Trophoblast cell (in vitro differentiated cells and primary cell): ENCODE results near the gene PLA2G3.
"Not testable (repeated sequence)": the region's sequence is repeated elsewhere in the genome, so short reads cannot be mapped to it uniquely, and the experiment has no call there.

Experiments used
- DNase-seq, 2 donors: peaks; one replicate each; pipeline ENCODE4 v3.0.0-alpha.2; 2016
- H2AFZ ChIP-seq: 2 replicates; pipeline ENCODE4 v1.6.1; 2013; ENCODE audit warnings: low read length, moderate library complexity, mild to moderate bottlenecking; ENCODE audit not compliant: insufficient read depth, poor library complexity
- H2AK5ac ChIP-seq: 2 replicates; pipeline ENCODE4 v1.6.1; 2013; ENCODE audit warnings: mild to moderate bottlenecking, low read length
- H2BK120ac ChIP-seq: 2 replicates; pipeline ENCODE4 v1.6.1; 2013; ENCODE audit warnings: low read length, mild to moderate bottlenecking, moderate library complexity; ENCODE audit not compliant: insufficient read depth, poor library complexity
- H2BK12ac ChIP-seq: 2 replicates; pipeline ENCODE4 v1.6.1; 2013; ENCODE audit warnings: mild to moderate bottlenecking, low read length, moderate library complexity
- H2BK5ac ChIP-seq: 2 replicates; pipeline ENCODE4 v1.6.1; 2013; ENCODE audit warnings: low read length, low read depth, moderate library complexity, mild to moderate bottlenecking; ENCODE audit not compliant: poor library complexity
- H3K14ac ChIP-seq: 2 replicates; pipeline ENCODE4 v1.6.1; 2013; ENCODE audit warnings: mild to moderate bottlenecking, low read length
- H3K18ac ChIP-seq: 2 replicates; pipeline ENCODE4 v1.6.1; 2013; ENCODE audit warnings: mild to moderate bottlenecking, low read length
- H3K23ac ChIP-seq: 2 replicates; pipeline ENCODE4 v1.6.1; 2013; ENCODE audit warnings: low read length
- H3K27ac ChIP-seq: 2 replicates; pipeline ENCODE4 v1.5.1; 2013; ENCODE audit warnings: low read depth, mild to moderate bottlenecking, inconsistent platforms, low read length, moderate library complexity
- H3K27me3 ChIP-seq: 2 replicates; pipeline ENCODE4 v1.6.1; 2013; ENCODE audit warnings: inconsistent platforms, mild to moderate bottlenecking, low read length, moderate library complexity; ENCODE audit not compliant: insufficient read depth
- H3K36me3 ChIP-seq, 2 experiments: 1 replicate in 1 of 2; 2 replicates in 1 of 2; pipeline ENCODE4 v1.6.1; 2013; ENCODE audit warnings: low read length in 2 of 2, mild to moderate bottlenecking in 2 of 2, moderate library complexity in 1 of 2; ENCODE audit not compliant: insufficient read depth in 2 of 2, control insufficient read depth in 1 of 2
- H3K4ac ChIP-seq: 2 replicates; pipeline ENCODE4 v1.6.1; 2013; ENCODE audit warnings: low read depth, mild to moderate bottlenecking, low read length, moderate library complexity
- H3K4me1 ChIP-seq, 2 experiments: 1 replicate in 1 of 2; 2 replicates in 1 of 2; pipeline ENCODE4 v1.6.1; 2013; ENCODE audit warnings: low read length in 2 of 2, mild to moderate bottlenecking in 2 of 2, moderate library complexity in 1 of 2; ENCODE audit not compliant: insufficient read depth in 2 of 2, control insufficient read depth in 1 of 2
- H3K4me2 ChIP-seq: 2 replicates; pipeline ENCODE4 v1.6.1; 2013; ENCODE audit warnings: inconsistent platforms, mild to moderate bottlenecking, low read length, moderate library complexity
- H3K4me3 ChIP-seq: 2 replicates; pipeline ENCODE4 v1.5.1; 2013; ENCODE audit warnings: mild to moderate bottlenecking, low read depth, low read length, inconsistent platforms
- H3K79me1 ChIP-seq: one replicate; pipeline ENCODE4 v1.6.1; 2013; ENCODE audit warnings: low read length
- H3K79me2 ChIP-seq: 2 replicates; pipeline ENCODE4 v1.6.1; 2013; ENCODE audit warnings: low read length, mild to moderate bottlenecking; ENCODE audit not compliant: control insufficient read depth, insufficient read depth, poor library complexity
- H3K9ac ChIP-seq: 2 replicates; pipeline ENCODE4 v1.6.1; 2013; ENCODE audit warnings: mild to moderate bottlenecking, low read length
- H3K9me3 ChIP-seq: 2 replicates; pipeline ENCODE4 v1.6.1; 2013; ENCODE audit warnings: low read depth, mild to moderate bottlenecking, control low read depth, inconsistent platforms, low read length; ENCODE audit not compliant: insufficient read depth
- H4K12ac ChIP-seq: 2 replicates; pipeline ENCODE4 v1.6.1; 2013; ENCODE audit warnings: low read depth, mild to moderate bottlenecking, low read length, moderate library complexity
- H4K8ac ChIP-seq: 2 replicates; pipeline ENCODE4 v1.6.1; 2013; ENCODE audit warnings: low read depth, mild to moderate bottlenecking, low read length, moderate library complexity
- H4K91ac ChIP-seq: one replicate; pipeline ENCODE4 v1.6.1; 2013; ENCODE audit warnings: low read depth, mild to moderate bottlenecking, low read length, moderate library complexity
- WGBS: extraction: QIAGEN DNeasy Blood & Tissue Kit; methylation state at CpG from one replicate; pipeline ENCODE4 v1.1.7; 2013; ENCODE audit warnings: missing lambda C conversion rate; ENCODE audit not compliant: insufficient read length, insufficient coverage; ENCODE audit errors: extremely low coverage; 5-methylcytosine and 5-hydroxymethylcytosine counted together

Gene PLA2G3

DNA sequence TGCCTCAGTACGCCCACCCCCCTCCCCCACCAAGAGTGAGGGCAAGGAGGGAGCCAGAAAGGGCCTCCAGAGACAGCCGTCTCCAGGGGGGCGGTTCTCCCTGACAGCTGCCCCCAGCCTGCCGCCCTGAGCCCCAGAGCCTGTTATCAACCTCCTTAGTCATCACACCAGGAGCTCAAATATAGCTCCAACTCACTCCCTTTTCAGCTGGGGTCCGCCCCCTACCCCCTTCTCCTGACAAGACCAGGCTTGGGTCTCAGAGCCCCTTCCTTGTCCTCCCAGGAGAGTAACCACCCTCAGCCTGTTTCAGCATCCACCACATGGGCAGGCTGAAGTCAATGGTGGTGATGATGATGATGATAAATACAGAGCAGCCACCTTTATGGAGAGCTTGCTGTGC lies 20.1 kb downstream of the PLA2G3 start:
- no peak overlapping the region for H2BK5ac ChIP-seq
- no CpG with 5 or more reads among the region's 5 CpGs for WGBS

DNA sequence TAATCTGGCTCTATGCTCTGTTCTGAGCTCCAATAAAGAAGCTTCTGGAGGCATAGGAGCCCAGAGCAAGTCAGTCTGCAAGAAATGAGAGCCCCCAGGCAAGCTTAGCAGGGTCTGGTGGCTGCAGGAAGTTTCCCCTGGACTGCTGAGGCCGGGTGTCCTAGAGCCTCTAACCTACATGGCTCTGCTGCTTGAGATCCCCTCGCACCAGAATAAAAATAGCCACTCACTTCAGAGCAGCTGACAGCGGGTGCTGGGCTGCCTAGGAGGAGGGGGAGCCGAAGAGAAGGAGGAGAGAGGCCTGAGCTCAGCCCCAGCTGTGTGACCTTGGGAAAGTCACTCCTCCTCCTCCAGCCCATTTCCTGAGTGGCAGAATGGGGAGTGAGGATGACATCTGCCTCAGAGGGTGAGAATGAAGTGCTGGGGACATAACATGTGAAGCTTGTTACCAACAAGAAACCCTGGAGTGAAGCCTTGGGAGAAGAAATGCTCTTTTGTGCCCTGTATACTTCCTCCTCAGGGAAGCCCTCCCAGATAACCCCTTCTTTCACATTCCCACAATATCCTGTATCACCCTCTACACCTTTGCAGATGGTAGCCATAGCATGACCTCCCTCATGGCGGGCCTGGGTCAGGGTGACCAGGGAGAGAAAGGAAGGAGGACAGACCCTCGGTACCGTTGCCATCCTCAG lies 21.1 kb downstream of the PLA2G3 start:
- Histone ChIP-seq H3K4ac (no peak overlapping the region), H3K9me3 (peaks cover 4% of the 10 kb centered on the region), H3K79me1 (peaks cover 3% of the 10 kb centered on the region), H3K79me2 (no peaks in the 10 kb centered on the region), H3K4me2 (no peak overlapping the region), H2BK5ac (no peak overlapping the region), H2BK120ac (no peak overlapping the region), H2AK5ac (no peak overlapping the region), H4K8ac (no peak overlapping the region), H4K12ac (no peak overlapping the region), H3K36me3 (no peaks in the 10 kb centered on the region), H3K27me3 (no peaks in the 10 kb centered on the region), H4K91ac (no peak overlapping the region), H2AFZ (no peak overlapping the region), H3K14ac (no peak overlapping the region), H3K4me1 (peaks cover 0 to 5% of the 10 kb centered on the region in 2 experiments), H3K27ac (no peak overlapping the region), H2BK12ac (no peak overlapping the region), H3K23ac (no peak overlapping the region), H3K9ac (no peak overlapping the region), H3K18ac (no peak overlapping the region), H3K4me3 (peak overlapping the region; percentile 6)
- WGBS = no CpG with 5 or more reads among the region's 7 CpGs
- no peak for DNase-seq

More for the DNA sequence above, 20.1 kb downstream of the PLA2G3 start:
- Histone ChIP-seq H3K36me3 (no peaks in the 10 kb centered on the region), H3K79me1 (peaks cover 3% of the 10 kb centered on the region), H3K27ac (no peak overlapping the region), H3K14ac (no peak overlapping the region), H3K9me3 (peaks cover 4% of the 10 kb centered on the region), H4K12ac (no peak overlapping the region), H3K4me3 (no peak overlapping the region), H4K8ac (no peak overlapping the region), H3K18ac (no peak overlapping the region), H3K79me2 (no peaks in the 10 kb centered on the region), H2BK12ac (no peak overlapping the region), H2AFZ (no peak overlapping the region), H4K91ac (no peak overlapping the region), H3K4me1 (peaks cover 0 to 5% of the 10 kb centered on the region in 2 experiments), H3K23ac (no peak overlapping the region), H3K4me2 (no peak overlapping the region), H3K4ac (no peak overlapping the region), H3K27me3 (no peaks in the 10 kb centered on the region), H3K9ac (no peak overlapping the region), H2BK120ac (no peak overlapping the region), H2AK5ac (no peak overlapping the region)
- no peak for DNase-seq

DNA sequence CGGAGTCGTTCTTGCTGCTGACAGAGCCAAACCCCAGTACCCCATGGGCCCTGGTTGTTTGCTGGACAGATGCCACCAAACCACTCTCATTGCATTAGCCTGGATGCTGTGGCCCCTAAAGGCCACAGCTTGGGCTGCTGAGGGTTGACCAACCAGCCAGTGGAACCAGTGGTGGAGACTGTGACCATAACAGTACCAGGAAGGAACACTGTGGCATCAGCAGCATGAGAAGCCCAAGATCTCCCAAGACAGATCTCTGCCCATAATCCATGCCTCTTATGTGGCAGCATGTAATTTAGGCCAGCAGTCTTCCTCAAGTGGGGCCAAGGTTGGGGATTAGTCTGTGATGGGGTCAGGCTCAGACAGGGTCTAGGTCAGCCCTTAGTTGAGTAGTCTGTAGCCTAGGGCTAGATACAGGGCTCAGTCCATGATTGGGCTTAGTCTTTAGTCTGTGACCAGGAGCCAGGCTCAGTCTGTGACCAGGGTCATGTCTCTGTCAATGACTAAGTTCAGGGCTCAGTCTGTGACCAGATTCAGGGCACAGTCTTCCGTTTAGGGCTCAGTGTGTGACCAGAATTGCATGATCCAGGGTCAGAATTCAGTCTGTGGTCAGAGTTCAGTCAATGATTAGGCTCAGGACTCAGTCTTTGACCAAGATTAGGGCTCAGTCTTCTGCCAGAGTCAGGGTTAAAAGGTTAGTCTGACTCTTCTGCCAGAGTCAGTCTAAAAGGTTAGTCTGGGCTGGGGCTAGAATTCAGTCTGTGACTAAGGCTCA lies 22.1 kb downstream of the PLA2G3 start:
- WGBS = no CpG with 5 or more reads among the region's 3 CpGs
- no peaks in the 10 kb centered on the region for H3K79me2 ChIP-seq
- no peaks in the 10 kb centered on the region for H3K36me3 ChIP-seq
- no peak overlapping the region for H2BK12ac ChIP-seq
- DNase-seq = no peak
- H3K9me3 ChIP-seq = peaks cover 4% of the 10 kb centered on the region
- H3K9ac ChIP-seq = peak overlapping the region; percentile 29
- H3K23ac ChIP-seq = no peak overlapping the region
- peaks cover 3% of the 10 kb centered on the region for H3K79me1 ChIP-seq
- no peak overlapping the region for H2AFZ ChIP-seq
- H3K4me3 ChIP-seq = no peak overlapping the region
- H3K27me3 ChIP-seq = no peaks in the 10 kb centered on the region
- H3K4ac ChIP-seq = no peak overlapping the region
- H3K14ac ChIP-seq = no peak overlapping the region
- no peak overlapping the region for H3K27ac ChIP-seq
- H4K12ac ChIP-seq = no peak overlapping the region
- no peak overlapping the region for H4K91ac ChIP-seq
- no peak overlapping the region for H2BK5ac ChIP-seq
- no peak overlapping the region for H2BK120ac ChIP-seq
- no peak overlapping the region for H3K18ac ChIP-seq
- no peak overlapping the region for H3K4me2 ChIP-seq
- no peak overlapping the region for H2AK5ac ChIP-seq
- H3K4me1 ChIP-seq = peaks cover 0 to 5% of the 10 kb centered on the region in 2 experiments
- no peak overlapping the region for H4K8ac ChIP-seq

DNA sequence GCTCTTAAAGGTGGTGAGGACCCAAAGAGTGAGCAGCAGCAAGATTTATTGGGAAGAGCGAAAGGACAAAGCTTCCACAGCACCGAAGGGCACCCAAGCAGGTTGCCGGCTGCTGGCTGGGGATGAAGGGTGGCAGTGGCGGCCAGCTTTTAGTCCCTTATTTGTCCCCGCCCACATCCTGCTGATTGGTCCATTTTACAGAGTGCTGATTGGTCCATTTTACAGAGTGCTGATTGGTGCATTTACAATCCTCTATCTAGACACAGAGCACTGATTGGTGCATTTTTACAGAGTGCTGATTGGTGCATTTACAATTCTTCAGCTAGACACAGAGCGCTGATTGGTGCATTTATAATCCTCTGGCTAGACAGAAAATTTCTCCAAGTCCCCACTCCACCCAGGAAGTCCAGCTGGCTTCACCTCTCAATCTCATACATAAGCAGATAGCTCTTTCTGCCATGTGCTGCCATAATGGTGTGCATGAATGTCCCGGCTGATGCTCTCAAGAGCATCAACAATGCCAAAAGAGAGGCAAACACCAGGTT lies 27.7 kb downstream of the PLA2G3 start:
- not testable (repeated sequence) for H3K9ac ChIP-seq, H3K27ac ChIP-seq

More for the DNA sequence above, 27.7 kb downstream of the PLA2G3 start:
- H2AFZ ChIP-seq, H2BK120ac ChIP-seq, H3K4me3 ChIP-seq, H3K4me2 ChIP-seq, H4K91ac ChIP-seq, H3K27me3 ChIP-seq, H3K4ac ChIP-seq, H2BK5ac ChIP-seq, H3K4me1 ChIP-seq, H2BK12ac ChIP-seq, H3K14ac ChIP-seq, H3K79me2 ChIP-seq, H2AK5ac ChIP-seq, H3K9me3 ChIP-seq, H3K23ac ChIP-seq, DNase-seq, H3K79me1 ChIP-seq, H4K12ac ChIP-seq, H3K36me3 ChIP-seq, H3K18ac ChIP-seq, H4K8ac ChIP-seq: not testable (repeated sequence)
- WGBS = no CpG with 5 or more reads among the region's 7 CpGs
